ENCODE measurements around the gene DNPEP. TPM values are rescaled to one million over a fixed set of nuclear protein-coding genes. Genes with fewer than 3 reads are reported as not detected.

The DNPEP gene
- total and polyA plus RNA-seq, 2 donors (not counting 1 experiment from before 2014, with no cell fraction given), result 82.6 to 91.7 TPM

DNA sequence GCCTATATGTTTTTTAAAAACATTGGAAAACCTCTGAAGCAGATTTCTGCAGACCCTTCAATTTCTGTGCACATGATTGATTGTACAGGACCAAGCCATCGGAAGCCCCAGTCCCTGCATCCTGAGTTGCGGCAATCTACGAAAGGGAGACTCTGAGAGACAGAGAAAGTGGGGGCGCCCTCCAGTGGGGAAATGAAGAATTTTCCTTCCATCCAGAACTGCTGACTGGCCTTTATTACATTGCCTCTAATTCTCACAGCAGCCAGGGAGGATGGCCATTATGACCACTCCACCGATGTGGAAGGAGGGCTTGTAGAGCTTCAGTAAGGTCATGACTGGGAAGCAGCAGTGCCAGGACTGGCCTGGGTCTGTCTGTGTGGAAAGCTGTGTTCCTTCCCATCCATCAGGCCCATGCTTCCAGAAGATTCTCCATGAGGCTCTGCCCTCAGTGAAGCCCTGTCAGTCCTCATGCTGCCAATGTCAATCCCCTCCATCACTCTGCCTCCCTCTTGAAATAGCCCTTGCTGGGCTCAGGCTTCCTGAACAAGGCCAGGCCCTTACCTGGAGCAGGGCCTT, 35.2 kb downstream of the DNPEP start:
- Histone ChIP-seq H3K4me3 (ENCODE audit: control extremely low read depth in 1 of 5, extremely low read depth in 1 of 5, insufficient read depth in 1 of 5, low read depth in 2 of 5, low read length in 4 of 5) (no peak overlapping the region), H3K4me2 (replicated peaks; ENCODE audit: low read depth, low read length, poor library complexity, severe bottlenecking) (no peak overlapping the region), H3K27me3 (replicated peaks in 1 of 4; ENCODE audit: control extremely low read depth in 1 of 4, control insufficient read depth in 3 of 4, insufficient read depth in 4 of 4, low read length in 3 of 4) (peaks cover 0 to 41% (median 7%) of the 10 kb centered on the region in 4 experiments), H3K27ac (ENCODE audit: low read length in 2 of 2) (no peak overlapping the region), H3K9me3 (ENCODE audit: control extremely low read depth in 1 of 3, control insufficient read depth in 2 of 3, insufficient read depth in 1 of 3, low read length in 2 of 3) (no peaks in the 10 kb centered on the region), H3K4me1 (ENCODE audit: control insufficient read depth in 2 of 2, insufficient read depth in 2 of 2, low read length in 2 of 2) (no peaks in the 10 kb centered on the region), H3K79me2 (ENCODE audit: control insufficient read depth, insufficient read depth, low read length) (no peaks in the 10 kb centered on the region), H2AFZ (ENCODE audit: insufficient read depth, low read depth, low read length, poor library complexity, severe bottlenecking) (no peak overlapping the region), H4K20me1 (ENCODE audit: control insufficient read depth, insufficient read depth, low read length, poor library complexity, severe bottlenecking) (no peaks in the 10 kb centered on the region), H3K36me3 (replicated peaks in 1 of 2; ENCODE audit: control extremely low read depth in 1 of 2, control insufficient read depth in 1 of 2, extremely low read depth in 1 of 2, insufficient read depth in 2 of 2, low read length in 1 of 2) (no peaks in the 10 kb centered on the region), H3K9ac (ENCODE audit: low read length) (no peak overlapping the region)
- WGBS (ENCODE audit: insufficient coverage), result 0% methylated on average over 2 of the region's 5 CpGs
- no peaks in the 10 kb centered on the region for H3K4me1 Mint-ChIP-seq
- H3K4me3 Mint-ChIP-seq, result no peak overlapping the region
- ChIA-PET CTCF (no interaction called here), POLR2A (interaction anchor here (0.7 kb wide), 1 partner anchor 74 kb away, joined by 3 read pairs; no protein-coding TSS in a partner anchor)
- DNase-seq (peak; percentile 65), ATAC-seq (ENCODE audit: low read depth) (peak; percentile 47)
- H3K9me3 Mint-ChIP-seq (ENCODE audit: insufficient read depth), result no peaks in the 10 kb centered on the region
- H3K27me3 Mint-ChIP-seq, result peaks cover 71% of the 10 kb centered on the region
- intact Hi-C loops (cut with micrococcal nuclease), result loop anchor here (1.0 kb wide), 1 partner anchor 192 kb away; the partner anchor contains the start of gene NHEJ1
- H3K27ac Mint-ChIP-seq, result no peak overlapping the region
- no peak for TF ChIP-seq EZH2 (IDR thresholded peaks at IDR 0.05; ENCODE audit: borderline replicate concordance, insufficient read depth, low read depth, low read length, poor library complexity, severe bottlenecking)
- TF ChIP-seq, protein P1, sequence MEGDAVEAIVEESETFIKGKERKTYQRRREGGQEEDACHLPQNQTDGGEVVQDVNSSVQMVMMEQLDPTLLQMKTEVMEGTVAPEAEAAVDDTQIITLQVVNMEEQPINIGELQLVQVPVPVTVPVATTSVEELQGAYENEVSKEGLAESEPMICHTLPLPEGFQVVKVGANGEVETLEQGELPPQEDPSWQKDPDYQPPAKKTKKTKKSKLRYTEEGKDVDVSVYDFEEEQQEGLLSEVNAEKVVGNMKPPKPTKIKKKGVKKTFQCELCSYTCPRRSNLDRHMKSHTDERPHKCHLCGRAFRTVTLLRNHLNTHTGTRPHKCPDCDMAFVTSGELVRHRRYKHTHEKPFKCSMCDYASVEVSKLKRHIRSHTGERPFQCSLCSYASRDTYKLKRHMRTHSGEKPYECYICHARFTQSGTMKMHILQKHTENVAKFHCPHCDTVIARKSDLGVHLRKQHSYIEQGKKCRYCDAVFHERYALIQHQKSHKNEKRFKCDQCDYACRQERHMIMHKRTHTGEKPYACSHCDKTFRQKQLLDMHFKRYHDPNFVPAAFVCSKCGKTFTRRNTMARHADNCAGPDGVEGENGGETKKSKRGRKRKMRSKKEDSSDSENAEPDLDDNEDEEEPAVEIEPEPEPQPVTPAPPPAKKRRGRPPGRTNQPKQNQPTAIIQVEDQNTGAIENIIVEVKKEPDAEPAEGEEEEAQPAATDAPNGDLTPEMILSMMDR (IDR thresholded peaks at IDR 0.05), result peak; percentile 72

DNA sequence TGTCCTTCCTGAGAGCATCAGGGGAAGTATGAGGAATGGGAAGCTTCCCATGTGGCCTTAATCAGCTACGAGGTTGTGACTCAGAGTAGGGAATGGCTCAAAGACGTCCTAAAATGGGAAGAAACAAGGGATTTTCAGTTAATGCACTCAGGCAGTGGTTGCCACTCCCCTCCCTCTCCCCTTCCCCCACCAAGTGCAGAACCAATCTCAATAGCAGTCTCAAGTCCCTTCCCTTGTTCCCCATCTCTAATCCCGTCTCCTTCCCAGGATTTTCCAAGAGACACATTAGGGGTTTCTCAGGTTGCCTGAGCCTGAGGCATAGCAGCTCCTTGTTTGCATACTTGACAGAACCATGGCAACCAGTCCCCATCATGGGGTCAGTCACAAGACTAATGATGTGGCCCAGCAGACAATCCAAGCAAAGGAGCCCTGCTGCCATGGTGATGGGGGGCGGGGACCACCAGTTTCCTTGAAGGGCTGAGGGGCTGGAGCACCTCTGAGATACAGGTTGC, 36.9 kb downstream of the DNPEP start:
- H2AFZ ChIP-seq (ENCODE audit: insufficient read depth, low read depth, low read length, poor library complexity, severe bottlenecking), result no peak overlapping the region
- H3K36me3 ChIP-seq (replicated peaks in 1 of 2; ENCODE audit: control extremely low read depth in 1 of 2, control insufficient read depth in 1 of 2, extremely low read depth in 1 of 2, insufficient read depth in 2 of 2, low read length in 1 of 2), result no peaks in the 10 kb centered on the region
- H3K4me1 ChIP-seq (ENCODE audit: control insufficient read depth in 2 of 2, insufficient read depth in 2 of 2, low read length in 2 of 2), result no peaks in the 10 kb centered on the region
- no peak overlapping the region for H3K4me2 ChIP-seq (replicated peaks; ENCODE audit: low read depth, low read length, poor library complexity, severe bottlenecking)
- TF ChIP-seq, protein P1 (IDR thresholded peaks at IDR 0.05), result no peak
- no peak for TF ChIP-seq EZH2 (IDR thresholded peaks at IDR 0.05; ENCODE audit: borderline replicate concordance, insufficient read depth, low read depth, low read length, poor library complexity, severe bottlenecking)
- H3K9ac ChIP-seq (ENCODE audit: low read length), result no peak overlapping the region
- peaks cover 0 to 36% (median 7%) of the 10 kb centered on the region in 4 experiments for H3K27me3 ChIP-seq (replicated peaks in 1 of 4; ENCODE audit: control extremely low read depth in 1 of 4, control insufficient read depth in 3 of 4, insufficient read depth in 4 of 4, low read length in 3 of 4)
- no peak overlapping the region for H3K27ac ChIP-seq (ENCODE audit: low read length in 2 of 2)
- DNase-seq (no peak), ATAC-seq (ENCODE audit: low read depth) (no peak)
- 83% methylated on average over 3 of the region's 4 CpGs for WGBS (ENCODE audit: insufficient coverage)
- POLR2A ChIA-PET, result no interaction called here
- Mint-ChIP-seq H3K27me3 (peaks cover 70% of the 10 kb centered on the region), H3K4me1 (no peaks in the 10 kb centered on the region), H3K9me3 (ENCODE audit: insufficient read depth) (no peaks in the 10 kb centered on the region), H3K27ac (no peak overlapping the region), H3K4me3 (no peak overlapping the region)
- no peaks in the 10 kb centered on the region for H3K9me3 ChIP-seq (ENCODE audit: control extremely low read depth in 1 of 3, control insufficient read depth in 2 of 3, insufficient read depth in 1 of 3, low read length in 2 of 3)
- no peaks in the 10 kb centered on the region for H4K20me1 ChIP-seq (ENCODE audit: control insufficient read depth, insufficient read depth, low read length, poor library complexity, severe bottlenecking)
- CTCF ChIA-PET, result interaction anchor here (1.3 kb wide), 1 partner anchor 10 kb away, joined by 3 read pairs; no protein-coding TSS in a partner anchor
- no peak overlapping the region for H3K4me3 ChIP-seq (ENCODE audit: control extremely low read depth in 1 of 5, extremely low read depth in 1 of 5, insufficient read depth in 1 of 5, low read depth in 2 of 5, low read length in 4 of 5)
- H3K79me2 ChIP-seq (ENCODE audit: control insufficient read depth, insufficient read depth, low read length), result no peaks in the 10 kb centered on the region
- intact Hi-C loops (cut with micrococcal nuclease), result no loop called here

Measured in B cell (primary cell).